Type B pancreatic cell (in vitro differentiated cells): ENCODE results near the gene CLDN20. TPM values are rescaled to one million over a fixed set of nuclear protein-coding genes. Genes with fewer than 3 reads are reported as not detected.

ENCODE experiments used
- DNase-seq: peaks from one replicate; pipeline ENCODE4 v3.0.0; 2021; ENCODE audit warnings: mixed read lengths; ENCODE audit not compliant: unreplicated experiment; ENCODE audit errors: extremely low spot score
- H3K27ac Mint-ChIP-seq: 2 replicates; pipeline ENCODE4 v1.8.0; 2021; ENCODE audit warnings: mild to moderate bottlenecking, mixed read lengths
- H3K27me3 Mint-ChIP-seq: 2 replicates; pipeline ENCODE4 v1.8.0; 2021; ENCODE audit warnings: mixed read lengths
- H3K36me3 Mint-ChIP-seq: 2 replicates; pipeline ENCODE4 v1.8.0; 2021; ENCODE audit warnings: mixed read lengths
- H3K4me1 Mint-ChIP-seq: one replicate; pipeline ENCODE4 v1.8.0; 2021; ENCODE audit warnings: mixed read lengths; ENCODE audit not compliant: unreplicated experiment
- H3K4me3 Mint-ChIP-seq: 2 replicates; pipeline ENCODE4 v1.8.0; 2021; ENCODE audit warnings: mild to moderate bottlenecking, mixed read lengths
- H3K9me3 Mint-ChIP-seq: 2 replicates; pipeline ENCODE4 v1.8.0; 2021; ENCODE audit warnings: mixed read lengths
- total RNA-seq: library from RNA; stranded (reverse); gene quantifications from 2 replicates; pipeline ENCODE4 v1.2.1, GENCODE V29; 2021; ENCODE audit warnings: low replicate concordance
- TF ChIP-seq, protein P1 (sequence below): fragments of 200-600 bp; sonication (generic); conservative IDR thresholded peaks from 2 replicates; pipeline ENCODE4 v1.5.0; 2021; ENCODE audit warnings: antibody characterized with exemption, mild to moderate bottlenecking

CLDN20 gene
- total RNA-seq, 1 donor from 2014 or later = not detected

DNA sequence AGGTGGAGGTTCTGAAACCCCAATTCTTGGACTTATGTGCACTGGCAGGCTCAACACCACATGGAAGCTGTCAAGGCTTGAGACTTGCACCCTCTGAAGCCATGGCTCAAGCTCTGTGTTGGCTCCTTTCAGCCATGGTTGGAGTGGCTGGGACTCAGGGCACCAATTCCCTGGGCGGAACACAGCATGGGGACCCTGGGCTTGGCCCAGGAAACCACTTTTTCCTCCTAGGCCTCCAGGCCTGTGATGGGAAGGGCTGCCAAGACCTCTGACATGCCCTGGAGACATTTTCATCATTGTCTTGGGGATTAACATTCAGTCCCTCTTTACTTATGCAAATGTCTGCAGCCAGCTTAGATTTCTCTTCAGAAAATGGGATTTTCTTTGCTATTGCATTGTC, 26.2 kb upstream of the CLDN20 start:
- TF ChIP-seq, protein P1, sequence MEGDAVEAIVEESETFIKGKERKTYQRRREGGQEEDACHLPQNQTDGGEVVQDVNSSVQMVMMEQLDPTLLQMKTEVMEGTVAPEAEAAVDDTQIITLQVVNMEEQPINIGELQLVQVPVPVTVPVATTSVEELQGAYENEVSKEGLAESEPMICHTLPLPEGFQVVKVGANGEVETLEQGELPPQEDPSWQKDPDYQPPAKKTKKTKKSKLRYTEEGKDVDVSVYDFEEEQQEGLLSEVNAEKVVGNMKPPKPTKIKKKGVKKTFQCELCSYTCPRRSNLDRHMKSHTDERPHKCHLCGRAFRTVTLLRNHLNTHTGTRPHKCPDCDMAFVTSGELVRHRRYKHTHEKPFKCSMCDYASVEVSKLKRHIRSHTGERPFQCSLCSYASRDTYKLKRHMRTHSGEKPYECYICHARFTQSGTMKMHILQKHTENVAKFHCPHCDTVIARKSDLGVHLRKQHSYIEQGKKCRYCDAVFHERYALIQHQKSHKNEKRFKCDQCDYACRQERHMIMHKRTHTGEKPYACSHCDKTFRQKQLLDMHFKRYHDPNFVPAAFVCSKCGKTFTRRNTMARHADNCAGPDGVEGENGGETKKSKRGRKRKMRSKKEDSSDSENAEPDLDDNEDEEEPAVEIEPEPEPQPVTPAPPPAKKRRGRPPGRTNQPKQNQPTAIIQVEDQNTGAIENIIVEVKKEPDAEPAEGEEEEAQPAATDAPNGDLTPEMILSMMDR = no peak
- Mint-ChIP-seq H3K4me1 (no peaks in the 10 kb centered on the region), H3K27ac (no peak overlapping the region), H3K9me3 (no peaks in the 10 kb centered on the region), H3K36me3 (peaks cover 27% of the 10 kb centered on the region), H3K4me3 (no peak overlapping the region), H3K27me3 (no peaks in the 10 kb centered on the region)
- no peak for DNase-seq

DNA sequence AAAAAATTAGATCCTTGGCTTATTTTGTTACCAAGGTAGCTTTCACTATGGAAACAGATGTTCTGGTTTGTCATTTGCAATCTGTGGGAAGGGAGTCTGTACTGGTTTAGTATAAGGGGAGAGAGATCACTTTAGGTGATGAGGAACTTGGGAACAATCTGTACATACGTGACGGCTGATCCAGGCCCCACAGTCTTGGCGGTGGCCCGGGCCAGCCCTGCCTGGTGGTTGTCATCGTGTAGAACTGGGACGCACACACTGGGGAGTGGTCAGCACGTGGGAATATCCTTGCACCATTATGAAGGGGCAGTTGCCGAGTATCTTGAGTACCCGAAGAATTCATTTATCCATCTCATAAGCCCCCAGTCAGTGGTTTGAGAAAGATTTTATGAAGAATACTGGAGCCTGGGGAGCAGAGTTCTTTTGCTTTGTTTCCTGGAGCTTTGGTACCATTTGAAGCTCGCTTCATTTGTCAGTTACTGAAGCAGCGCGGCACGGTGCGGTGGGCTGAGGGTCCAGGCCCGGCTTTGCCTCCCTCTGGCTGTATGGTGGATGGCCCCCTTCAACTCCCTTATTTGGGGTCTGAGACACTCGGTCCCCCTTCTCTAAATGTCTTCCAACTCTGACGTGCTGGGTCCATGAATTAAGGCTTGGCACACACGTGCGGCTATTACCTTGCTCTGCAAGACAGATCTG, 22.8 kb upstream of the CLDN20 start:
- DNase-seq = no peak
- Mint-ChIP-seq H3K27ac (no peak overlapping the region), H3K4me1 (no peaks in the 10 kb centered on the region), H3K36me3 (peaks cover 27% of the 10 kb centered on the region), H3K4me3 (no peak overlapping the region), H3K9me3 (no peaks in the 10 kb centered on the region), H3K27me3 (no peaks in the 10 kb centered on the region)
- TF ChIP-seq, protein P1 = no peak

GRCh38 chr6:155241966-155242365, 21.8 kb upstream of the CLDN20 start:
- Mint-ChIP-seq H3K36me3 (peaks cover 27% of the 10 kb centered on the region), H3K4me1 (no peaks in the 10 kb centered on the region), H3K9me3 (no peaks in the 10 kb centered on the region), H3K4me3 (no peak overlapping the region), H3K27me3 (no peaks in the 10 kb centered on the region), H3K27ac (no peak overlapping the region)
- no peak for DNase-seq
- TF ChIP-seq, protein P1 = no peak

DNA sequence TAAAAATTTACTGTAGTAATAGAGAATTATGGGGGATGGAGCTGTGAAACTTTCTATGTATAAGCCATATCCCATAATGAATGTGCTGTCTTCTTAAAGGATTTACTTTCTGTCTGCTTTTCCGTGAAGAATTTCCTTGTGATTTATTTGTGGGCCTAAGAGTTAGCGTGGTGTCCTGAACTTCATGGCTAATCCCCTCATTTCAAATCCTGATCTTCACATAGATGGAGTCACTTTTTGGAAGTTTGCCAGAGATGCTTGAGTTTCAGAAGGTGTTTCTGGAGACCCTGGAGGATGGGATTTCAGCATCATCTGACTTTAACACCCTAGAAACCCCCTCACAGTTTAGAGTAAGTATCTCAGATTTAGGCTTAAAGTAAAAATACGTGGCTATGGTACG, 19.4 kb upstream of the CLDN20 start:
- Mint-ChIP-seq H3K27me3 (no peaks in the 10 kb centered on the region), H3K9me3 (no peaks in the 10 kb centered on the region), H3K27ac (peak overlapping the region; percentile 46), H3K4me1 (peaks cover 5% of the 10 kb centered on the region), H3K36me3 (peaks cover 25% of the 10 kb centered on the region), H3K4me3 (no peak overlapping the region)
- TF ChIP-seq, protein P1 = no peak
- DNase-seq = no peak

DNA sequence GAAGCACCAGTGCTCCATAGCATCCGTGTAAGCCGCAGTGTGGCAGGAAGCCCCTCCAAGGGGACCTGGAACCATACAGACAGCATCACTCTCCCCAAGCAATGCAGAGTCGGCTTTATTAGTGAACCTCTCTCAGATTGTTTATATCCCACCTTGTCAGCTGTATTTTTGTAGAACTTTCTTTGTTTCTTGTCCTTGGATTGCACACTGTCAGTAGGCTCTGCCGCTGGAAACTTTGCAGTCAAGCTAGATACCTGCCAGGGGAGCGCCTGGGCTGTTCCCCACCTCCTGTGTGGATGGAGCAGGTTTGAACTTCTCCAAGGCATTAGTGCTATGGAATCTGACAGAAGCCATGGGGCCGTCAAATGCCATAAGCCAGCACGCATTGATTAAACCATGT, 18.6 kb upstream of the CLDN20 start:
- DNase-seq = no peak
- H3K4me3 Mint-ChIP-seq = no peak overlapping the region
- peaks cover 25% of the 10 kb centered on the region for H3K36me3 Mint-ChIP-seq
- TF ChIP-seq, protein P1 = no peak
- no peaks in the 10 kb centered on the region for H3K27me3 Mint-ChIP-seq
- H3K27ac Mint-ChIP-seq = no peak overlapping the region
- H3K4me1 Mint-ChIP-seq = peaks cover 5% of the 10 kb centered on the region
- no peaks in the 10 kb centered on the region for H3K9me3 Mint-ChIP-seq
